ENCODE data around the gene PAQR4. TPM values are rescaled to one million over a fixed set of nuclear protein-coding genes. Genes with fewer than 3 reads are reported as not detected.

The PAQR4 gene
- polyA plus RNA-seq, 1 of the 3 experiments (the other 2 are of a cell fraction) = 8.8 TPM

DNA sequence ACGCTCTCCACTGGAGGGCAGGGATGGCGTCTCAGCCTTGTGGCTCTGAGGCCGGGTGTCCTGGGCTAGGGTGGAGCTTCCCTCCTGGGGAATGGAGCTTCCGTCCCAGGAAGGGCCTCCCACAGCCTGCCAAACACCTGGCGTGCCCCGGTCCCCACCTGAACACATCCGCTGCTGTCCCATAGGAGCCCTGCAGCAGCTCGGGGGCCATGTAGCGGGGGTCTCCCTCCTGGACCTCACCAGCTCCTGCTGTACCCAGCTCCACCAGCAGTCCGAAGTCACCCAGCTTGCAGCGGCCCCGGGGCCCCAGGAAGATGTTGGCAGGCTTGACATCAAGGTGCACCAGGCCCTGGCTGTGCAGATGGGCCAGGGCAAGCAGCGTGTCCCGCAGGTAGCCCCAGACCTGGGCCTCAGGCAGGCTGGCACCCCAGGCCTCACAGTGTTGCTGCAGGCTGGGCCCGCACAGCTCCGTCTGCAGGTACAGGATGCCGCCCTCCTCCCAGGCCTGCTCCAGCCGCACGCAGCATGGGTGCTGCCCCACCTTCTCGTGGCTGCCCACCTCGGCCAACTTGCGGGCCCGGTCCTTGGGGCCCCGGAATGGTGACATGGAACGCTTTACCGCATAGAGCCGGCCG, 6.1 kb downstream of the PAQR4 start:
- no peak overlapping the region for H3K27ac ChIP-seq (ENCODE audit: low read depth in 2 of 2, low read length in 1 of 2)
- H3K4me2 ChIP-seq = no peak overlapping the region
- H3K36me3 ChIP-seq (replicated peaks in 1 of 2; ENCODE audit: control insufficient read depth in 1 of 2, insufficient read depth in 2 of 2, low read length in 1 of 2) = no peaks in the 10 kb centered on the region
- H3K9me2 ChIP-seq = no peaks in the 10 kb centered on the region
- POLR2A ChIA-PET = no interaction called here
- no peak for TF ChIP-seq FOXM1 (IDR thresholded peaks at IDR 0.05; ENCODE audit: low read depth)
- no peak for TF ChIP-seq NFIC (IDR thresholded peaks at IDR 0.05; ENCODE audit: borderline replicate concordance)
- no peak for TF ChIP-seq FOSL2 (IDR thresholded peaks at IDR 0.05; ENCODE audit: borderline replicate concordance, low read depth)
- TF ChIP-seq, protein P1, sequence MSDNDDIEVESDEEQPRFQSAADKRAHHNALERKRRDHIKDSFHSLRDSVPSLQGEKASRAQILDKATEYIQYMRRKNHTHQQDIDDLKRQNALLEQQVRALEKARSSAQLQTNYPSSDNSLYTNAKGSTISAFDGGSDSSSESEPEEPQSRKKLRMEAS (IDR thresholded peaks at IDR 0.05; ENCODE audit: low read depth) = no peak
- no peak for TF ChIP-seq MXI1 (IDR thresholded peaks at IDR 0.05; ENCODE audit: low read depth, low read length)
- no peaks in the 10 kb centered on the region for H3K9me3 ChIP-seq
- H3K9ac ChIP-seq = no peak overlapping the region
- DNase-seq = no peak
- no peaks in the 10 kb centered on the region for H3K27me3 ChIP-seq (ENCODE audit: insufficient read depth)
- peaks cover 28% of the 10 kb centered on the region; the same call in 1 of the 2 replicates for H4K20me1 ChIP-seq (ENCODE audit: insufficient read depth)
- peaks cover 0 to 34% of the 10 kb centered on the region in 2 experiments; a peak in 1 of 4 replicates for H3K4me1 ChIP-seq (ENCODE audit: control insufficient read depth in 1 of 2, insufficient read depth in 2 of 2, low read depth in 1 of 2, low read length in 1 of 2)
- H3F3A ChIP-seq (replicated peaks; ENCODE audit: insufficient read depth) = peaks cover 8% of the 10 kb centered on the region
- H3K4me3 ChIP-seq (ENCODE audit: low read depth in 2 of 2, low read length in 1 of 2) = no peak overlapping the region
- no peak overlapping the region for H2AFZ ChIP-seq (ENCODE audit: low read depth)
- CTCF ChIA-PET = interaction anchor here (0.8 to 1.6 kb wide), 4 partner anchors 11 to 58 kb away, joined by 3 to 6 read pairs (median 3); partner anchors contain the start of gene KREMEN2
- 94% methylated on average over 7 of the region's 28 CpGs for WGBS (ENCODE audit: low lambda C conversion rate)
- peaks cover 13% of the 10 kb centered on the region; the same call in 1 of the 2 replicates for H3K79me2 ChIP-seq (ENCODE audit: insufficient read depth)

DNA sequence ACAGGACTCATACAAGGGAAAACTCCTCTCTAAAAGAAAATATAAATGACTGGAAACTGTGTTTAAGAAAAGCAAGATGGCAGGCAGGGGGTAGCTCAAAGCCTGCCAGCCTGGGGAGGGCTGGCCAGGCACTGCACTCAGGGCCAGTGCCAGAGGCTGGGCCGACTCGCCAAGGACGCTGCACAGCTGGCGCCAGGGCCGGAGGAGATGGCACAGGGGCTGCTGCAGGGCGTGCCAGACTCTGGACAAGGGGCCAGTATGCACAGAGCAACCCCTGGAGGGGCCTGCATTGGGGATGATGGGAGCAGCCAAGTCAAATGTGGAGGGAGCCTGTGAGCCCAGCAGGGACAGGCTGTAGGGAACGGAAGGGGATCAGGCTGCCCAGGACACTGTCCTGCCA, 7.1 kb downstream of the PAQR4 start:
- ChIA-PET POLR2A (no interaction called here), CTCF (interaction anchor here (0.7 to 0.9 kb wide), 3 partner anchors 12 to 57 kb away, joined by 3 read pairs; partner anchors contain the start of gene KREMEN2)
- Histone ChIP-seq H3K9ac (no peak overlapping the region), H3K4me1 (ENCODE audit: control insufficient read depth in 1 of 2, insufficient read depth in 2 of 2, low read depth in 1 of 2, low read length in 1 of 2) (peaks cover 4 to 28% of the 10 kb centered on the region in 2 experiments; a peak in 2 of 4 replicates), H3K4me2 (no peak overlapping the region), H3K79me2 (ENCODE audit: insufficient read depth) (peaks cover 16% of the 10 kb centered on the region; the same call in 1 of the 2 replicates), H3K36me3 (replicated peaks in 1 of 2; ENCODE audit: control insufficient read depth in 1 of 2, insufficient read depth in 2 of 2, low read length in 1 of 2) (no peaks in the 10 kb centered on the region), H3K27me3 (ENCODE audit: insufficient read depth) (no peaks in the 10 kb centered on the region), H3K4me3 (ENCODE audit: low read depth in 2 of 2, low read length in 1 of 2) (no peak overlapping the region), H4K20me1 (ENCODE audit: insufficient read depth) (peaks cover 19% of the 10 kb centered on the region; the same call in 1 of the 2 replicates), H3K27ac (ENCODE audit: low read depth in 2 of 2, low read length in 1 of 2) (no peak overlapping the region), H3F3A (replicated peaks; ENCODE audit: insufficient read depth) (peaks cover 3% of the 10 kb centered on the region), H3K9me2 (no peaks in the 10 kb centered on the region), H3K9me3 (no peaks in the 10 kb centered on the region), H2AFZ (ENCODE audit: low read depth) (no peak overlapping the region)
- WGBS (ENCODE audit: low lambda C conversion rate) = 100% methylated on average over 6 of the region's 7 CpGs
- DNase-seq = no peak
- no peak for TF ChIP-seq POLR2AphosphoS5 (IDR thresholded peaks at IDR 0.05; ENCODE audit: low read depth, low read length)
- TF ChIP-seq, protein P1 (IDR thresholded peaks at IDR 0.05; ENCODE audit: low read depth) = no peak
- no peak for TF ChIP-seq YY1 (IDR thresholded peaks at IDR 0.05; ENCODE audit: low read depth)
- TF ChIP-seq GABPA (IDR thresholded peaks at IDR 0.05; ENCODE audit: low read depth) = no peak
- no peak for TF ChIP-seq USF1 (IDR thresholded peaks at IDR 0.05; ENCODE audit: borderline replicate concordance, low read depth)
- TF ChIP-seq JUND (IDR thresholded peaks at IDR 0.05) = no peak
- TF ChIP-seq RAD21 (IDR thresholded peaks at IDR 0.05; ENCODE audit: low read length) = no peak
- TF ChIP-seq, protein P2, sequence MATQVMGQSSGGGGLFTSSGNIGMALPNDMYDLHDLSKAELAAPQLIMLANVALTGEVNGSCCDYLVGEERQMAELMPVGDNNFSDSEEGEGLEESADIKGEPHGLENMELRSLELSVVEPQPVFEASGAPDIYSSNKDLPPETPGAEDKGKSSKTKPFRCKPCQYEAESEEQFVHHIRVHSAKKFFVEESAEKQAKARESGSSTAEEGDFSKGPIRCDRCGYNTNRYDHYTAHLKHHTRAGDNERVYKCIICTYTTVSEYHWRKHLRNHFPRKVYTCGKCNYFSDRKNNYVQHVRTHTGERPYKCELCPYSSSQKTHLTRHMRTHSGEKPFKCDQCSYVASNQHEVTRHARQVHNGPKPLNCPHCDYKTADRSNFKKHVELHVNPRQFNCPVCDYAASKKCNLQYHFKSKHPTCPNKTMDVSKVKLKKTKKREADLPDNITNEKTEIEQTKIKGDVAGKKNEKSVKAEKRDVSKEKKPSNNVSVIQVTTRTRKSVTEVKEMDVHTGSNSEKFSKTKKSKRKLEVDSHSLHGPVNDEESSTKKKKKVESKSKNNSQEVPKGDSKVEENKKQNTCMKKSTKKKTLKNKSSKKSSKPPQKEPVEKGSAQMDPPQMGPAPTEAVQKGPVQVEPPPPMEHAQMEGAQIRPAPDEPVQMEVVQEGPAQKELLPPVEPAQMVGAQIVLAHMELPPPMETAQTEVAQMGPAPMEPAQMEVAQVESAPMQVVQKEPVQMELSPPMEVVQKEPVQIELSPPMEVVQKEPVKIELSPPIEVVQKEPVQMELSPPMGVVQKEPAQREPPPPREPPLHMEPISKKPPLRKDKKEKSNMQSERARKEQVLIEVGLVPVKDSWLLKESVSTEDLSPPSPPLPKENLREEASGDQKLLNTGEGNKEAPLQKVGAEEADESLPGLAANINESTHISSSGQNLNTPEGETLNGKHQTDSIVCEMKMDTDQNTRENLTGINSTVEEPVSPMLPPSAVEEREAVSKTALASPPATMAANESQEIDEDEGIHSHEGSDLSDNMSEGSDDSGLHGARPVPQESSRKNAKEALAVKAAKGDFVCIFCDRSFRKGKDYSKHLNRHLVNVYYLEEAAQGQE (IDR thresholded peaks at IDR 0.05; ENCODE audit: low read depth, low read length) = no peak
- TF ChIP-seq FOSL2 (IDR thresholded peaks at IDR 0.05; ENCODE audit: borderline replicate concordance, low read depth) = no peak
- no peak for TF ChIP-seq TCF12 (IDR thresholded peaks at IDR 0.05)
- no peak for TF ChIP-seq GATA2 (CRISPR knock-in tag; IDR thresholded peaks at IDR 0.05)
- TF ChIP-seq FOXJ3 (CRISPR knock-in tag; IDR thresholded peaks at IDR 0.05) = no peak

All from SK-N-SH (cell line).